ENCODE measurements around the gene LSR.
"Not testable (repeated sequence)": the region's sequence is repeated elsewhere in the genome, so short reads cannot be mapped to it uniquely, and the experiment has no call there.

The LSR gene

DNA sequence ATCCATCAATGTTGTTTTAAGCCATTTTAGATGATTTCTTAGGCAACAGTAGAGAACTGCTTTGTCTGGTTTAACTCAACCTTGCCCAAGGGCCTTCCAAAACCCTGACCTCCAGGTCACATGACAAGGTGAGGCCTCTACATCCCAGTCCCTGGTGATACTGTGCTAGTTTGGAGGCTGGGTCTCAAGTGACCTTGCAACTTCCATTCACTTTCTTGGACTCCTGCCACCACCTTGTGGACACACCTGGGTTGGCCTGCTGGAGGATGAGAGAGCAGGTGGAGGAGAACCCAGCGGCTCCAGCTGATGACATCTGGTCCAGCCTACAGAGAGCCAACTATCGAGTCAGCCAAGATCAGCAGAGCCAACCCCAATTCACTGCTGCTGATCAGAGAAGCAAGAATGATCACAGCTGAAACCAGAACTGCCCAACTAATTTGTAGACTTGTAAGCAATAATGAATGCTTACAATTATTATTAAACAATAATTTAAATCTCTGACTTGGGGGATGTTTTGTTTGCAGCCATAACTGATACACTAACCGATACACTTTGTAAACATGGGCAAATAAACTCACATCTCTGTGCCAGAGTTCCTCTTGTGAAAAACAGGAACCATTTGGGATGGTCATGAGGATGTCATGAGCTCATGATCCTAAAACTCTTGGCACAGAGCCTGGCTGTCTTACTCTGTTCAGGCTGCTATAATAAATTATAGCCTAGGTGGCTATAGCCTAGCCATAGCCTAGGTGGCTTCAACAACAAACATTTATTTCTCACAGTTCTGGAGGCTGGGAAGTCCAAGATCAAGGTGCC lies 31.8 kb upstream of the LSR start:
- no peak for DNase-seq (ENCODE audit: low read depth in 1 of 2, low spot score in 1 of 2)

- DNase-seq (ENCODE audit: low read depth in 1 of 2, low spot score in 1 of 2): no peak
These were observed 31.2 kb upstream of the LSR start for GRCh38 chr19:35217649-35217990.

DNA sequence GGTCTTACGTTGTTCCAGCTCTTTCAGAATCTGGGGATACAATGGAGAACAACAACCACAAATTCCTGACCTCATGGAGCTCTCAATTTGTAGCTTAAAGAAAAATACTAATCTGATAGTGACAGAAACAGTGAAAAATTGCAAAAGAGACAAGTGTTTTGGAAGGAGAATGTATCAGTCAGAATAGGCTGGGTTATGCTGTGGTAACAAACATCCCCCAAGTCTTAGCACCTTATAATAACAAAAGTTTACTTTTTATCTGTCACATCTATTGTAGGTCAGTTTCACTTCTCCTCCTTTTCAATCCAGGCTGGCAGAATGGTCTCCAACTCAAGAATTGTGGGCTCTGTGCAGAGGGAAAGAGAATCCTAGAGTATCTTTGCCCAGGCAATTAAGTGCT lies 29.8 kb upstream of the LSR start:
- DNase-seq (ENCODE audit: low read depth in 1 of 2, low spot score in 1 of 2): no peak

DNA sequence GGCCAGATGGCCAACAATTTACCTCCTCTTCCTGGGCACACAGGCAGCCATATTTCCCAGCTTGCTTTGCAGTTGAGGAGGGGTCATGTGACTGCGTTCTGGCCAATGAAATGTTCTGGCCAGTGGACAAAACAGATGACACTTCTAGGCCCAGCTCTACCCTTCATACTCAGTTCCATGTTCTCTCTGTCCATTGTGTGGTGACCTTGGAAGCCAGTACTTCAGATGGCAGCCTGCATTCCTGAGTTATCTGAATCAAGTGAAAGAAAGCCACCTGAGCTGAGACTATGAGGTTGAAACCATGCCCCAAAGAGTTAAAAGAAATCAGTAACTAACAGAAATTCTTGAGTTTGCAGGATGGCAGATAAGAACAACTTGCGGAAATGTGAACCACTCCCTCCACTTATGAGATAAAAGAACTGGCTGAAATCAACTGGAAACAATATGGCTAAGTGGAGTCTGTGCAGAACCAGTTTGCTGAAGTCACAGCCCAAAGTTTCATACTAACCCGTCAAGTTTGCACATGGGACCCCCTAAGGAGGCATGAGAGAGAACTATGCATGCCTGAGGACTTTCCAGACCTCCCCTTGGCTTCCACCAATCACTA lies 28.4 kb upstream of the LSR start:
- no peak for DNase-seq (ENCODE audit: low read depth in 1 of 2, low spot score in 1 of 2)

- DNase-seq (ENCODE audit: low read depth in 1 of 2, low spot score in 1 of 2): not testable (repeated sequence)
These were observed 27.7 kb upstream of the LSR start for GRCh38 chr19:35220973-35221590.

DNA sequence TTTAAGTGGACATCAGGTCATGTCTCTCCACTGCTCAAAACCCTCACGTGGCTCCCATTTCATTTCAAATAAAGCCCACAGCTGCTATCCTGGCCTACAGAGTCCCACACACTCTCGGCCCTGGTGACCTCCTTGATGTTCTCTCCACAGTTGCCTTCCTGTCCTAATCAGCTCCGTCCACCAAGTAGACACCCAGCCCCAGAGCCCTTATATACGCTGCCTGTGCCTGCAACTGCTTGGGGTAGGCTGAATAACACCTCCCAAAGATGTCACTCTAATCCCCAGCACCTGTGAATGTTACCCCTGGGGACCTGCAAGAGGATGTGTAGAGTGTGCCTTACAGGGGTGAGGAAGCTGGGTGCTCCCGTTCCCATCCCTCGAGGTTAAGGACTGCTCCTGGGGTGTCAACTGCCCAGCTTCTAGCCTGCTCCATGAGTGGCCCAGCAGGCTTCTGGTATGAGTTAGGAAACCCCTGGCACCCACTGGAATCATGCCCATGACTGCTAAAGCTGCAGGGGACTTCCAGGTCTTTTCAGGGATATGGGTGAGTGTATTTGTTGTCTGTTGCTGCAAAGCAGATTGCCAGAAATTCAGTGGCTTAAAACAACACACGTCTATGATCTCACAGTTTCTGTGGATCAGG lies 26.3 kb upstream of the LSR start:
- DNase-seq (ENCODE audit: low read depth in 1 of 2, low spot score in 1 of 2): no peak

- no peak for DNase-seq (ENCODE audit: low read depth in 1 of 2, low spot score in 1 of 2)
These were observed 25.6 kb upstream of the LSR start for GRCh38 chr19:35223084-35223790.

GRCh38 chr19:35223862-35224505 lies 24.8 kb upstream of the LSR start:
- no peak for DNase-seq (ENCODE audit: low read depth in 1 of 2, low spot score in 1 of 2)

GRCh38 chr19:35224681-35225571 lies 23.9 kb upstream of the LSR start:
- DNase-seq (ENCODE audit: low read depth in 1 of 2, low spot score in 1 of 2): no peak

DNA sequence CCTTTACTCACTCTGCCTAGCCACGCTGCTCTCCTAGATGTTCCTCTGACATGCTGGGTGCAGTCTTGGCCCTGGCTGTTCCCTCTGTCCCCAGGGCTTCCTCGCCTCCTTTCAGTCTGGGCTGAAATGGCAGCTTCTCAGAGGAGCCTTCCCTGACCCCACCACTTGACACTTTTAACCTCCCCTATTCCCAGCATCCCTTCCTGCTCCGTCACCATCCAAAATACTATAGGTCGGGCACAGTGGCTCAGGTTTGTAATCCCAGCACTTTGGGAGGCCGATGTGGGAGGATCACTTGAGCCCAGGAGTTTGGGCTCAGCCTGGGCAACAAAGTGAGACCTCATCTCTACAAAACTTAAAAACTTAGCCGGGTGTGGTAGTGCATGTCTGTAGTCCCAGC lies 22.9 kb upstream of the LSR start:
- no peak for DNase-seq (ENCODE audit: low read depth in 1 of 2, low spot score in 1 of 2)

GRCh38 chr19:35226748-35227147 lies 22.1 kb upstream of the LSR start:
- DNase-seq (ENCODE audit: low read depth in 1 of 2, low spot score in 1 of 2): no peak

DNA sequence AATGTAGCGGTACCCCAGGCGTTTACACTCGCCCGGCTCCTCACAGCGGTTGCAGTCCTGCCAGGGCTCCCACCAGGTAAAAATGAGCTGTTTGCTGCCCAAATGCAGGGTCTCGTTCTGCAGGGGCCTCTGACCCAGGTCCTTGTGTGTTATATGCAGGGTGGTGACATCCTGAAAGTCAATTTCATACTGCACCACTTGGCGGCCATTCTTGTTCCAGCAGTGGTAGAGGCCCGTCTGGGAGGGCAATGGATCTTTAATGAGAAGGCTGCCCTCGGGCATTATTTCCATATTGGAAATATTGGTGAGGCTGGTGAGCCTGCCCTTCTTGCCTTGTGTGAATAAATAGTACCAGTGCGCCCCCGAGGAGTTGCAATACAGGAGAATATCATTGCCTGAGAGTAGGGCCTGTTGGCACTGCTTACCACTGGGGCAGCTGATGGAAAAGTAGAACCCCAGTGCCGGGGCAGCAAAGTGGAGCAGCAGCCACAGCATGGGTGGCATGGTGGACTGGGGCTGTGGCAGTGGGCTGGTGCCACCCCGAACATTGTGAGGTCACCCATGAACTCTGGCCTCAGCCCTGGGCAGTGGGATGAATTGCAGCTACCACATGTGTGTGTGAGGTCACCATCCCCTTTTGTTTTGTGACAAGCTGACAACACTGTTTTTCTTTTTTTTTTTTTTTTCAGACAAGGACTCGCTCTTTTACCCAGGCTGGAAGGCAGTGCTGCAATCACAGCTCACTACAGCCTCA lies 20.4 kb upstream of the LSR start, which contains the start of gene FAM187B:
FAM187B (minus strand) TSS at position 563 of the 754 bp plus-strand sequence; CDS start at position 504, 59 bp downstream.
- no peak for DNase-seq (ENCODE audit: low read depth in 1 of 2, low spot score in 1 of 2)

DNA sequence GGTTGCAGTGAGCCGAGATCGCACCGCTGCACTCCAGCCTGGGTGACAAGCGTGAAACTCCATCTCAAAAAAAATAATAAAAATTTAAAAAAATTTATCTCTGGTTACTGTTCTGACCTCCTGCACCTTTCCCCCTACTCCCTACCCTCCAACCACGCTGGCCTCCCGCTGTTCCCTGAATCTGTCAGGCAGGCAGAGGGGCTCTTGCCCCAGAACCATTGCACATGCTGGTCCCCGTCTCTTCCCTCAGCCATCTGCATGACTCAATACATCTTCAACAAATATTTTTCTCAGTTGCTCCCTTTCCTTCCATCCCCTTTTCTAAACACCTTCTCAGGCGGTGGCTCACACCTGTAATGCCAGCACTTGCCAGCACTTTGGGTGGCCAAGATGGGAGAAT lies 19.2 kb upstream of the LSR start:
- DNase-seq (ENCODE audit: low read depth in 1 of 2, low spot score in 1 of 2): no peak

DNA sequence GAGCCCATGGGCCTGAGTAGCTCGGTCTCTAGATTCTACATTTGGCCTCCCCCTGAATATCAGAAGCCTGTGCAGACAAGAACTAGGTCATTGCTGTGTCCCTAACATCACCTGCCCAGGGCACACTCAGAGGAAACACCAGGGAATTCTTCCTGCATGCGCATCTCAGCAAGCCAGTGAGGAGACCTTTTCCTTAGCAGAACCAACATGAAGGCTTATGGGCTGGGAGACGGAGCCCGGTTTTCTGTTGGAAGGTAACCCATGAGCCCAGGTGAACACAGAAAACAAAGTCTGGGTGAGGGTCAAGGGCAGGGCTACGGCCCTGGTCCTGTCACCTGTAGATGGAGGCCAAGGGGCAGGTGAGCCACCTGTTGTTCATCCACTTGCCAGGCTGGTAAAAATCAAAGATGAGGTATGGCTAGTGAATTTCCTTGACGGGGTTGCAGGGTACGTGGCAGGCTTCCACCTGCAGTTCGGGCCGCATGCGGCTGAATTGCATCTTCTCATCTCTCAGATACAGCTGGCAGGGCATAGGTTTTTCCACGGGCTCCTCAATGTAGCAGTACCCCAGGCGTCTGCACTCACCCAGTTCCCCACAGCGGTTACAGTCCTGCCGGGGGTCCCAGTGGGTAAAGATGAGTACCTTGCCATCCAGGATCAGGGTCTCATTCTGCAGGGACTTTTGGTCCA lies 16.7 kb upstream of the LSR start:
- DNase-seq (ENCODE audit: low read depth in 1 of 2, low spot score in 1 of 2): no peak

DNA sequence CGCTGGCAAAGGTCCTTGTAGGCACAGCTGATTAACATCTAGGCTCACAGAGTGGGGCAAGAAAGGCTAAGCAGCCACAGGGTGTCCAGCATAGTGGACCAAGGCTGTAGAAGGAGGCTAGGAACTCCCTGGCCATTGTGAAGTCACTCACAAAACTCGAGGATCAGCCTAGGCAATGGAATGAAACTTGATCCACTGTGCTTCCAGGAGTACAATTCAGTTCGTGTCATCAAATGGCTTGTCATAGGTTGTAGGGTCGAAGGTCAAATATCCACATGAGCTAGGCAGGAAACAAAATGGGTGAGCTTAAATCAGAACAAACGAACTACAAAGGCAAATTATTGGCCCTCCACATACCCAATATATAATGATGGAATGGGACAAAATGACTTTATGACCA lies 15.9 kb upstream of the LSR start:
- no peak for DNase-seq (ENCODE audit: low read depth in 1 of 2, low spot score in 1 of 2)

DNA sequence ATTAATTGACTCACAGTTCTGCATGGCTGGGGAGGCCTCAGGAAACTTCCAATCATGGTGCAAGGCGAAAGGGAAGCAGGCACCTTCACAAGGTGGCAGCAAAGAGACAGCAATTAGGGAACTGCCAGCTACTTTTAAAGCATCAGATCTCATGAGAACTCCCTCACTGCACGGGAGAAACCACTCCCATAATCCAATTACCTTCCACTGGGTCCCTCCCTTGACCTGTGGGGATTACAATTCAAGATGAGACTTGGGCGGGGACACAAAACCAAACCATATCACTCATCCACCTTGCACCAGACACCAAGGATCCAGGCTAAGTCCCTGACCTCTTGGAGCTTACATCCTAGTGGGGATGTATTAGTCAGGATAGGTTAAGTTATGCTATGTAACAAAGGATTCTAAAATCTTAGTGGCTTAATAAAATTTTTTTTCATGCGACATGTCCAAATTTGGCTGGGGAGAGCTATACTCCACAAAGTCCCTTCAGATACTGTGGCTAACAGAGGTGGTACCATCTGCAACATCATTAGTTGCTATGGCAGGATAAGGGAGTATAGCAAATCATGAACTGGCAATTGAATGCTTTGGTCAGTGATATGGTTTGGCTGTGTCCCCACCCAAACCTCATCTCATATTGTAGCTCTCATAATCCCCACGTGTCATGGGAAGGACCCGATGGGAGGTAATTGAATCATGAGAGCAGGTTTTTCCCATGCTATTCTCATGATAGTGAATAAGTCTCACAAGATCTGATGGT lies 12.0 kb upstream of the LSR start:
- DNase-seq (ENCODE audit: low read depth in 1 of 2, low spot score in 1 of 2): no peak

DNA sequence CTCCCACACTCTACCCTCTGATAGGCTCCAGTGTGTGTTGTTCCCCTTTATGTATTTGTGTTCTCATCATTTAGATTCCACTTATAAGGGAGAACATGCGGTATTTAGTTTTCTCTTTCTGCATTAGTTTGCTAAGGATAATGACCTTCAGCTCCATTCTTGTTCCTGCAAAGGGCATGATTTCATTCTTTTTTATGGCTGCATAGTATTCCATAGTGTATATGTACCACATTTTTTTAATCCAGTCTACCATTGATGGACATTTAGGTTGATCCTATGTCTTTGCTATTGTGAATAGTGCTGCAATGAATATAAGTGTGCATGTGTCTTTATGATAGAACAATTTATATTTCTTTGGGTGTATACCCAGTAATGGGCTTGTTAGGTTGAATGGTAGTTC lies 9.2 kb upstream of the LSR start:
- DNase-seq (ENCODE audit: low read depth in 1 of 2, low spot score in 1 of 2): not testable (repeated sequence)

DNA sequence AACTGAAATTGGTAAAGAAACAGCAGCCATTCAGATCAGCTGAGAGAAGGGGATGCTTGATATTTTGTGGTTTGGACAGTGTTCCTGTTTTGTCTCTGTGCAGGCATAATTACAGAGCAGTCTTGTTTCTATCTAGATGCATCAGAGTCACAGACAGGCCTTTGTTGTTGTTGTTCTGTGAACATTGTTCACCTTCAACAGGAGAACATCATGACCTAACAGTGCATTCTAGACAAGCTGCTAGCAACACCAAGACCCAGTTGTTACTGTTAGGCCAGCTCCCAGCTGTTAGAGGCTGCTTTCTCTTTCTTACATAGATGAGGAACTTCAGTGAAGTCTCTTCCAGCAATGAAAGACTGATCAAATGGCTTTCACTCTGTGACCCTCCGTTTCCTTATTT lies 8.5 kb upstream of the LSR start:
- no peak for DNase-seq (ENCODE audit: low read depth in 1 of 2, low spot score in 1 of 2)
